Esophagus mucosa (tissue), 1 donor: ENCODE data around the gene ZNF181. TPM values are rescaled to one million over a fixed set of nuclear protein-coding genes. Genes with fewer than 3 reads are reported as not detected.

Experiments used
- ATAC-seq: fragments of 200-7000 bp; cut with Tn5 transposase; one replicate; pipeline ENCODE4 v1.9.1; 2020
- total RNA-seq: library from RNA; stranded (reverse); gene quantifications from one replicate; pipeline ENCODE4 v1.2.4, GENCODE V29; 2023
- donor health status: DM: yes; HTN: yes; CAD: no.

The ZNF181 gene
- total RNA-seq, 1 donor from 2014 or later, result 3.9 TPM

GRCh38 chr19:34759218-34759917 is 25.3 kb downstream of the ZNF181 start:
- ATAC-seq, result no peak

DNA sequence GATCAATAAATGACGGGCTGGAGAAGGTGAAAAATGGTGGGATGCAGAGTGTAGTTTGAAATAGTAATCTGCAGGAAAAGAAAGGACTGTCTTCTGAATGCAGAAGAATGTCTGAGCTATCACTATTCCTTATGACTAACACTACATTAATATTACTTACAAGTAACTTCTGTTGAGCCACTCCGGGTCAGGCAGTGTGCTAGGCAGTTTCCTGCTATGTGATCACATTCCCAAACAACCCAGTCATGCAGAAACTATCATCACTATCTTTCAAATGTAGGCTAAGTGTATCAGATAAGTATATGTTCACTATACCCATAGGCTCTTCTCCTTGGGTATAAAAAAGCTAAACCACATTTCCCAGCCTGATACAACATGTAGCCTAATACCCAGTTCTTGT is 32.3 kb downstream of the ZNF181 start:
- ATAC-seq, result no peak

DNA sequence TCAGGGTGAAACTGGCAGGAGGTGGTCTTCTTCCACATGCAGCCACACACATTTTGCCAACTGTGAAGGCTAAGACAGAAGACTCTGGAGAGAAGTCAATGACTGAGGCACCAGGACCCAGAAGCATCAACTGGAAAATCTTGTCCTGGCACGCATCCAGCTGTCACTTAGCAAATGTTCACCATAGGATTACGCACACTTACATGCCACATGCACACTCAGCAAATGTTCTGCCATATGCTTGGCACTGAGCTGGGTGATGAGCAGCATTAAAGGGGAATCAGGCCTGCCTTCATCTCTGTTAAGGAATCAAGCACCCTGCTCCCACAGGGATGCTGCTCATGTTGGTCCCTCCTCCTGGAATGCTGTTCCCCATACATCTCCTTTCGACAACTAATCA is 33.9 kb downstream of the ZNF181 start:
- ATAC-seq, result no peak

GRCh38 chr19:34772697-34773554 is 38.9 kb downstream of the ZNF181 start, which contains the start of gene ZNF599:
Gene ZNF599 (minus strand): TSS chr19:34773215. CDS start chr19:34772841, 374 bp downstream.
- peak; percentile 97 for ATAC-seq

GRCh38 chr19:34773555-34773864 is 39.5 kb downstream of the ZNF181 start:
- ATAC-seq, result no peak

GRCh38 chr19:34774857-34775256 is 40.8 kb downstream of the ZNF181 start:
- no peak for ATAC-seq

GRCh38 chr19:34778342-34778741 is 44.3 kb downstream of the ZNF181 start:
- ATAC-seq, result no peak

DNA sequence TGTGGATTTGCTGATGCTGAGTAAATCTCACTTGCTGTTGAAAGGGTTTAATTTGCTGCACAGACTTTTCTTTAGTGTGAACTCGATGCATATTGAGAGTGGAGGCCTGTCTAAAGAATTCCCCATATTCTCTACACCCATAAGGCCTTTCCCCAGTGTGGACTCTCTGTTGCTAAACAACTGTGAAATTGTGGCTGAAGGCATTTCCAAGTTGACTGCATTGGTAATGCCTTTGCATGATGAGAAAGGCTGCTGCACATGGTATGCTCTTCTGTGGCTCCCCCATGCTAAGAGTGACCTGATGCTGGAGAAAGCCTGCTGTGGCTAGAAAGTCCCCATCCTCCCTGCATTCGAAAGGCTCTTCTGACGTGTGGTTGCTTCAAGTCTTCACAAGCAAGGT is 45.6 kb downstream of the ZNF181 start:
- ATAC-seq, result no peak

DNA sequence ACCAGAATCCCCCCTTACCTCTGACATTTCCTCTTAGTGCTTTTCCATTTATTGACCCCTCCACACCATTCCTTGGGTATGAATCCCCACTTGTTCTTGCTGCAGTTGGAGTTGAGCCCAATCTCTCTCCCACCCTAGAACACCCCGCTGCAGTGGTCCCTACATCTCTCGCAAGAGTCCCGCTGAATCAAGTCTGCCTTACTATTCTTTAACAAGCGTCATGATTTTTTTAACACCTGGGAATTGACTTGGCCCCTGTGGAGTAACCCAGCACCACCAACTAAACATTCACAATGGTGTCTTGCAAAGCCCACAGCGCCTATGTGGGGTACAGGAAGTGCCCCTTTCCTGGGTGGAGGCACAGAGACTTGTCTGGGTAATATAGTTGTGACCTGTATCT is 52.2 kb downstream of the ZNF181 start:
- ATAC-seq, result no peak

- ATAC-seq, result no peak
These were observed 53.2 kb downstream of the ZNF181 start for GRCh38 chr19:34787059-34787824.

DNA sequence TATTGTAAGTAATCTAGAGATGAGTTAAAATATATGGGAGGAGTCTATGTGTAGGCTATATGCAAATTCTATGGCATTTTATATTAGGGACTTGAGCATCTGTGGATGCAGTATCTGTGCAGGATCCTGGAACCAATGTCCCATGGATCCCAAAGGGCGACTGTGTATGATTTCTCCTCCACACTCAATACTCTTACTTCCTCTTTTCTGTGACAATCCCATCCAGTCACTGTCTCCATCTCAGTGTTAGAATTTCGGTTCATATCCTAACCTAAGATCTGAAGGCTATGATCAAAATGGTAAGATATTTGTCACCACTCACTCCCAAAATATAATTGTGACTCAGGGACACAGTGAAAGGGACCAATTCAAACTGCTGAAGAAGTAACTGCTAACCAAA is 54.0 kb downstream of the ZNF181 start:
- no peak for ATAC-seq

DNA sequence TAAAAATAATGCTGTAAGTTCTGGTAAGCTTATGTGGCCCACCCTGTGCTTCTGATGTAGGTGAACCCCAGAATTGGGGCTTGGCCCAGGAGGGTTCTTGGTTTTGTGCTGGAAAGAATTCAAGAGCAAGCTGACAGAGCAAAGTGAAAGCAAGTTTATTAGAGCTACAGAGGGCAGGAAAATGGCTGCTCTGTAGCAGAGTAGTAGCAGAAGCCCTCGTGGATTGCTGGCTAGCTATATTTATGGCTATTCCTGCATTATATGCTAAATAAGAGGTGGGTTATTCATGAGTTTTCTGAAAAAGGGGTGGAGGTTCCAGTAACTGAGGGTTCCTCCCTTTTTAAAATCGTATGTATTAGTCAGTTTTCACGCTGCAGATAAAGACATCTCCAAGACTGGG is 59.5 kb downstream of the ZNF181 start:
- no peak for ATAC-seq

- ATAC-seq, result no peak
These were observed 60.3 kb downstream of the ZNF181 start for GRCh38 chr19:34794066-34794960.

Other genes starting within 250 kb of the ZNF181 start
- 0.32 TPM for gene SCGB2B2, start 57.1 kb upstream of the ZNF181 start, total RNA-seq
- 7.2 TPM for gene ZNF302, start 56.6 kb upstream of the ZNF181 start, total RNA-seq
- 2.7 TPM for gene ZNF599, start 39.0 kb downstream of the ZNF181 start, total RNA-seq
- 1.4 TPM for gene ZNF30, start 192.7 kb downstream of the ZNF181 start, total RNA-seq
- gene ZNF792, start 230.0 kb downstream of the ZNF181 start, total RNA-seq, result 1.8 TPM